Measurements from ENCODE around the gene HOXA3.

The HOXA3 gene

DNA sequence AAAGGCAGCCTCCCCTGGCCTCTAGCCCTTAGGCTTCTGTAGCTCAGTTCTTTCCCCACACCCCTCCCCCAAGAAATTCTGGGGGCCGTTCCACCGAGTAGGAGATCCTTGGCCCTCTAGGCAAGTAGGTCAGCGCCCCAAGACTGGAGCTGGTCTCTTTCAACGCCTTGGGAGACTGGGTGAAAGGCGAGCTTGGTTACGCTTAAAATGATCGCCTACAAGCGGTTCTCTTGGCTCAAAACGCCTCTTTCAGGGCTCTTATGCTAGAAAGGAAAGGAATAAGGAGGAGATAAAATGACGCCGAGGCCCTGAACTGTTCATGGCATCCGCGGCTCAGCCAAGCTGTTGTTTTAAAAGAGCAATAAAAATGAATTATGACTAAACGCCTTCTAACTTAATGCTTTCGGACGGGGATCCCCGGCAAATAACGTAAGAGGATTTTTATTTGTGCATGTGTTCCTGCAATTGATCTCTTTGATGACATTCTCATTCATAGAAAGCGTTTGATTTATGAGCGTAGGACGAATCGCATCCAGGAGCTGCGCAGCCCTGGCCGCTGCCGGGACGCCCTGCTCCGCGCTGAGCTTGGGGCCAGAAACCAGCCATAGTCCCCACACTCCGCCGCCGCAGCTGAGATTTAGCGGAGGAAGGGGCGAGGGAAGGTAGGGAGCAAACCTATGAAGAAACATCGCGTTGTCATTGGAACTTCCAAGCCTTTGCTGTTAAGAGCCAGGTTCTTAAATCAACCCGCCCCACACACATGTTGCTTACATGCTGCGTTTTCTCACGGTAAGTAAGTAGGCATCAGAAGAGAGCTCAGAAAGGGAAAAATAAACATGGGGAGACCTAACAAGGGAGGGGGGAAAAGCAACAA, 53.6 kb downstream of the HOXA3 start:
- peak; percentile 52 for DNase-seq

DNA sequence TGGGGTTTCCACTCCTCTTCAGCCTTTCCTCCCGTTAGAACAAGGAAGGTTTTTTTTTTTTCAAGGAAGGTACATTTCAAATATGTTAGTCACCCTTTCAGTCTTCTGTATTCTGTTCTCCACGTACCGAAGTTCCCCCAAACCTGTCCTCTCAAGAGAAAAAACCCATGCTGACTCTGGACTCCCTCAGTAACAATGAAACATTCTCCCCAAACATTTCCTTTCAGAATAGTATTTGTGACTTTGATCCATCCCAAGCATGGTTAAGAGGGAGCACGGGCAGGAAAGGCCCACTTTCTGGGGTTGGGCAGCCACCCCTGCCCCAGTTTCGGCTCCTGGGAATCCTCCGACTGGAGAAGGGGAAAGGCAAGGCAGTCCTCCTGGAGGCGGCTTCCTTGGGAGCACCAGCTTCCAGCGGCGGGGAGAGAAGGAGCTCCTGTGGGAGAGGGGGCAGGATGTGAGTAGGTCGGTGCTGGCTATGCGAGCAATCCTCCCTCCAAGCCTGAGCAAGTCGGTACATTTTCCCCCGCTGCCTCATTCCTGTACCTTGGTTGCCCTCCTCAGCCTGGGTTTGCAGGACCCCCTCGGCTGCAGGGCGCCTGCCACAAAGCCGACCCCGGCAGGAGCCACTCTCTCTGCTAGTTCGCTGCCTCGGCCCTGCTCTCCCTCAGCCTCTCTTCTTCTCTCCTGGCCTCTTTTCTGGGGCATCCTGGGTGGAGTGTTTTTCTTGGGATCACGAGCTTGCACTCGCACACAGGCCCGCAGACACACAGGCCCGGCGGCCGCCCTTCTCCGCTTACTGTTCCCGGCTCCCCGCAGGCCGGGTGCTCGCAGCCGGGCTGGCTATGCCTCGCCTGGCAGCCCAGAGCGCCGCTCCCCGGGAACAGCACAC, 54.5 kb downstream of the HOXA3 start:
- no peak for DNase-seq

DNA sequence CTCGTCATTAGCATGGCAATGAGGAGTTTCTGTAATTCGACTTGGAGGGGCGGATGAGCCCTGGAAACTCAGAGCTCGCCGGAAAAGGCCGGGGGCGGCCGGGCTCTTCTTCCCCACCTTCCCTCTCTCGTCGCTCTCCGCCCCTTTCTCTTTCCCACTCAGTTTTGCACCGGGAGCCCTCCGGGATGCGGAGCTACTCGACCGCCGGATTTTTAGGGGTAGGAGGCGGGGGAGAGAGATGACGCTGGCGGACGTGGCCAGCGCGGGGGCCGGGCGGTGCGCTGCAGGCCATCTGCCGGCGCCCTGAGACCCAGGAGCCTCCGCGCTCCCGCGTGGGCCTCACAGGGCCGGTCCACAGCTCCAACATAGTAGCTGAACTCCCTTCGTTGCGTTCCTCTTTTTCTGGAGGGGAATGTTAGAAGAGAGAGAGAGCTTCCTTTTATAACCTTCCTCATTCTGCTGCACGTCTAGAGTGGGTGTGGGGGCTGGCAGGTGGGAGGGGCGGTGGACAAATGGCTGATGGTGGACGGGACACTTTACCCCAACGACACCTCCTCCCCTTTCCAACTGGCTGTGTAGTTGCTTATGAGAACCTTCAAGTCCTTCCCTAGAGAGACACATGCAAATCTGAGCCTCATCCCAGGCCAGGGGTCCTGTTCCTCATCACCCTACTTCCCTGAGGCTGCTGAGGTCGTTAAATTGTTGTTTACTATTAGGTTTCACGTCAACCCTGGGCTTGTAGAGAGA, 55.4 kb downstream of the HOXA3 start:
- DNase-seq: no peak

DNA sequence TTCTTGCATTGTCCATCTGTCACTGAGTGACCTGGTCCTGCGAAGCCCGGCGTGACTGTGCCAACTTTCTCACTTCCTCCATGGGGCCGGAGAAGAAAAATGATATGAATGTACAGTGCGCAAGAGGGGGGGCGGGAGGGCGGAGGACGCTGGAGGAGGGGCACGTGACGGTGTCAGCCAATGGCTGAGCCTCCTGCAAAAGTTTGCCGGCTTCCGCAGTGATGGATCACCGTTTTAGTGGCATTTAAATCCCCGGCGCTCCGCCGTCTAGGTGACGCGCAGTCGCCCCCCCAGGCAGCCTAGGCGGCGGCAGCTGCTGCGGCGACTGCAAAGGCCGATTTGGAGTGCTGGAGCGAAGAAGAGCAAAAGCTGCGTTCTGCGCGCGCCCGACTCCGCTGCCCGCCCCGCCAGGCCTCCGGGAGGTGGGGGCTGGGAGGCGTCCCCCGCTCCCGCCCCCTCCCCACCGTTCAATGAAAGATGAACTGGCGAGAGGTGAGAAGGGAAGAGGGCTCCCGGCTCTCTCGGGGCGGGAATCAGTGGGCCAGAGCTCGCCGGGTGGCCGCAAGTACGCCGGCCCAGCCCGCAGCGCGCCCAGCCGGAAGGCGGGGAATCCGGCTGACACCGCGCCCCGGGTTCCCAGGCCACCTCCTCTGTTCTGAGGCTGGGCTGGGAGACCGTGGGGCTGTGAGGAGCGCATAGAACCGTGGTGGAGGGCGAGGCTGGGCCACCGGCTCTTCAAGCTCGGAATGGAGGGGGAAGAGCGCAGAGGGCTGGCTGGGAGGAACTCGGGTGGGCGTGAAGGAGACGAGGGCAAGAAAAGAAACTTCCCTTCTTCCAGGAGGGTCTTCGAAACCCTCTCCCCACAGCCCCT, 56.3 kb downstream of the HOXA3 start, which contains the start of gene HOXA1:
Gene HOXA1, minus strand, starts transcription at position 104 of the 871 bp plus-strand sequence. Its CDS starts 88 bp downstream, at position 16.
- peak; percentile 88 for DNase-seq

DNA sequence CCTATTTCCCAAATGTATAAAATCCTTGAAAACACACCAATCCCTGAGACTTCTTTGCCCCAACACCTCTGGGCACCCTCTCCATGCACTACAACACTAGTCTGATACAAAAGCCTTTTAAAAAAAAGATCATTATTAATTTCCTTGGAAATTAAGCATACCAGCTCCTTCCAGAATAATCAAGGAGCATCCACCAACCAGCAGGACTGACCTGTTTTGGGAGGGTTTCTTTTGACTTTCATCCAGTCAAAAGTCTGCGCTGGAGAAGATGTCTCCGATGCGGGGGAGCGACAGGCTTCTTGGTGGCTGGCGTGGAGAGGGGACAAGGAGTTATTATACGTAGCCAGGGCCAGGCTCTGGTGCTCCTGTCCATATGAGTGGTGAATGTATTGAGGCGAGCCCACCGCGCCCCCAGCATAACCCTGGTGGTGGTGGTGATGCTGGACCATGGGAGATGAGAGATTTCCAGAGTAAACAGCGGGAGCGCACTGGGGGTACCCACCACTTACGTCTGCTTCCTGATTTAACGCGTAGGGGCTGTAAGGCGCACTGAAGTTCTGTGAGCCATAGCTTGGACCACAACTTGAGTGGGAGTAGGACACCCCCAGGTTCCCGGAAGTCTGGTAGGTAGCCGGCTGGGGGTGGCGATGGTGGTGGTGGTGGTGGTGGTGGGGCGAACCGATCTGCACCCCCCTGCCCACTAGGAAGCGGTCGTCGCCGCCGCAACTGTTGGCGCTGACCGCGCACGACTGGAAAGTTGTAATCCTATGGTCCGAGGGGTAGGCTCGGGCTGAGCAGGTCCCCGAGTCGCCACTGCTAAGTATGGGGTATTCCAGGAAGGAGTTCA, 57.1 kb downstream of the HOXA3 start:
- no peak for DNase-seq

GRCh38 chr7:27094304-27095049, 57.9 kb downstream of the HOXA3 start:
- DNase-seq: no peak

GRCh38 chr7:27093184-27093895, 59.0 kb downstream of the HOXA3 start:
- no peak for DNase-seq

DNA sequence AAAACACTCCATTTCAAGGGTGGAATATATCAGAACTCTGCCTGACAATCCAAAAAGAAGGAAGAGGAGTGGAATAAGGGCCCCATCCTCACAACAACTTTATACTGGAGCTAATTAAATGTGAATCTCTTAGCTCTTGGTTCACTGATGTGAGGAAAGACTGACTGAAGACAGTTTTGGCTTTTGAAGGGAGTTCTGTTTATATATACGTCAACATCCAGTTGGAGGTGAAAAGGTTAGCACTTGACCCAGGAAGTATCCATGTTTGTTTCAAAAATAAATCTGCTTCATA, 59.6 kb downstream of the HOXA3 start:
- no peak for DNase-seq

DNA sequence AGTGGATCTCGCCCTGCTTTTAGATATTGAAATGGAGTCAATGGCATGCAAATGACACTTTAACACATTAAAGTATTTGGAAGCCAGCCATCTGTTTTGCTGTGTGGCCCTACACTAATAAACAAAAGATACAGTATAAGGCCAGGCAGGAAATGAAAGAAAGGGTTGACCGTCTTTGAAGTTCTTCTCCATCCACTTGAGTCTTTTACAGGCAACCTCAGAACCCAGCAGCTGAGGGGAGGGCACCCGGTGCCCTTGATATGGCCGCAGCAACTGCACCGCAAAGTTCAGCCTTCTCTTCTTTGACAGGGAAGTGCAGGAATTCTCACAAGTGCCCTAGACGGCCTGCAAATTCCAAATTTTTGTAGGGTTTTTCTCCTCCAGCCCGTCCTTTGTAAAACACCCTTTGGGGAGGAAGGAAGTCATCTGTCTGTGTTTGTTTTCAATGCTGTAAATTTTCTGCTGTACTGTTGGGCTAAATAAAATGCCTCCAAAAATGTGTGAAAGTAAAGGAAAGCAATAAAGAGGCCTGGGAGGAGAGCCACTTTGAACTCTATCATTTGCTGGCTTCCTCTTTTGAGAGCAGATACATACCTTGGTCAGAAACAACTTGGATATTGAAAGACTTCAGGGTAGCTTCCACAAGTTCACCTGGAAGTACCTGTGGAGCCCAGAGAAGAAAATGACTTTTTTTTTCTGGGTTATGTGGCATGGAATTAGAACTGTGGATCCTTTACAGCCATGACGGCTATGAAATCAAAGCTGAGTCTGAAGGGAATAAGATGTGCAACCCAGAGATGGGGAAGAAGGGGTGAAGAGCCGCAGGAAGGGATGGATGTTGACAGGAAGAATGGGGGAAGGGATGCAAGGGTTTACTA, 60.2 kb downstream of the HOXA3 start:
- peak; percentile 35 for DNase-seq

DNA sequence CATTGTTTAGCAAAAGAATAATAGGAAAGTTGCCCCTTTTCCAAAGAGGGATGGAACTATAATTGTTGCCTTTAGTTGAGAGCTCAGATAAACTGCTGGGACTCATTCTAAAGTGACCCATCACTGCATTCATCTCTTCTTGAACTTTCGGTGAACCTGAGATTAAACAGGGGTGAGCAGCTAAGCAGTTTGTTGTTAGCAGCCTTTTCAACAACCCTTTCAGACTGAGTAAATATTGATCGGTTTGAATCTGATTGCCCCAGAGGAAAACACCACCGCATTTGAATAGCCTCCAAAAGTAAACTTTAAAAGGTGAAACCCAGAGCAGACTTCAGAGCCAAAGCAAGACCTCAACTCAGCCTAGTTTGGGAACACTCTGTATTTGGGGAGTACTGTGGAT, 61.3 kb downstream of the HOXA3 start:
- DNase-seq: peak; percentile 45

DNA sequence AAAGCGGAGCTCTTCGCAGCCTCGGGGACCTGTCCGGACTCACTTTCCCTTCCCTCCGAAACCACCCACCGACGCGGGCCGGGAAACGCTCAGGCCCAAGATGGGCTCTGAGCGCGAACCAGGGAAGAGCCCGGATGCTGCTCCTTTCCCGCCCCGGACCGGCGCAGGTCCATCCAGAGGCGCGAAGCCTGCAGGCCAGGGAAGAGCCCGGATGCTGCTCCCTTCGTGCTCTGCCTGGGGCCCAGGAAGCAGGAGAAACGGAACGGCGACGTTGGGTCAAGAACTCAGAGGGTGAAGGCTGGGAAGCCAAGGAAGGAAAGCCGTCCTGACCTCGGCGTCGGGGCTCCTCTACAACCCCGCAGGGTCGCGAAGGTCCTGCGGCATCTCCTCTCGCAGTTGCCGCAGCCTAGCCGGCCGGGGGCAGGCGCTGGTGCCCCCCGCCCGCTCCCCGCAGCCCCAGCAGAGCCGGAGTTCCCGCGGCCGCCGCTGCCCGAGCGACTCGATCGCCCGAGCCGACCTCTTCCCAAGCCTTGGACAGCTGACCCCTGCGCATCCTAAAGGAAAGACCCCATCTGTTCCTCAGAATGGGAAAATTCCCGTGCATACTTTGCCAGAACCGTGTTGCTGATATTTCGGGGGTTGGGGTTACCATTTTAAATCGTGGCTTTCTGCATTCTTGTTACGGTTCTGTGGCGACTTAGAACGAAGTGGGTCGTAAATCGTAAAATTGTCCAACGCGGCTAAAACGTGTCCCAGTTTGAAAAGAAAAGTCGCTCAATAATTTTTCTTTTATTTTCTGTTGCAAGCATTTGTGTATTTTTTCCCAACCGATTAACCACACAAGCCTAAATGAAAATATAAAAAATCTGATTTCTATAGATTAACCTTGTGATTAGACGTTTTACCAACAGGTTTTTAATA, 64.1 kb downstream of the HOXA3 start:
- DNase-seq: no peak

GRCh38 chr7:27083646-27084045, 68.7 kb downstream of the HOXA3 start:
- no peak for DNase-seq

DNA sequence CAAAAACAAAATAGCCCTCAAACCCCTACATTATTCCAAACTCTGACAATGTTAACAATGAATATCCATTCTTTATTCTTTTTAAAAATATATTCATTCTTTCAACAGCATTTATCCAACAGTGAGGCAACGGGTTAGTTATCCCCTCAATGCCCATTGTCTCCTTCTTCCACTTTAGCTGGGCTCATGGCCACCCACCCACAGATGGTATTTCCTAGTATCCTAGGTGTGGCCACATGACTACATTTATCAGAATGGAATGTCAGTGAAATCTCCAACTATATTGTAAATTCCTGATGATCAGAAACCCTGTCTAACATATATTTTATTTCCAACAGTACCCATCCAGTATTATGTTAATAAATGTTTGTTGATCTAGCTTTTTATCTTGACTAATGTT, 70.2 kb downstream of the HOXA3 start:
- no peak for DNase-seq

DNA sequence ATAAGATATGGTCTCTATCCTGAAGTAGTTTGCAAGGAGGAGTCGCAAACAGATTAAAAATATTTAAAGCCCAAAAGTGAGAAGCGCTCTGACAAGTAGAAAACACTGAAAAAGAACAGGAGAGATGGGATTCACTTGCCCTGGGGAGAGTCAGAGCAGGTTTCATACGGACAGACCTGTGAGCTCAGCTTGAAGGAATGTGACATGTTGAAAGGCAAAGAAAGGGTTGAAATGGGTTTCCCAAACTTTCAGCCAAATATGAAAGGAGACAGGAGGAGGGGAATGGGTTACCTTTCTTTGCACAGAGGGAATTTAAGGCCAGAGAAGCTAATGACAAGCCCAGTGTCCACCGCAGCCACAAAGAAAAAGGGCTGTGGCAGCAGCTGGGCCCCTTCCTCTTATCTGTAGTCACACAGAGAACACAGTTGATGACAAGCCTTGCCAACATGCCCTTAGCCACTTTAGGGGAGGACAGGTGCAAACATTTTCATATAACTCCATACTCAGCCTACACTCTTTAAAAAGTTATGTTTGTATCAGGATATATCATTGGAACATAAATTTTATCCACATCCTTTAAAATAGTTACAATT, 71.4 kb downstream of the HOXA3 start:
- DNase-seq: no peak

DNA sequence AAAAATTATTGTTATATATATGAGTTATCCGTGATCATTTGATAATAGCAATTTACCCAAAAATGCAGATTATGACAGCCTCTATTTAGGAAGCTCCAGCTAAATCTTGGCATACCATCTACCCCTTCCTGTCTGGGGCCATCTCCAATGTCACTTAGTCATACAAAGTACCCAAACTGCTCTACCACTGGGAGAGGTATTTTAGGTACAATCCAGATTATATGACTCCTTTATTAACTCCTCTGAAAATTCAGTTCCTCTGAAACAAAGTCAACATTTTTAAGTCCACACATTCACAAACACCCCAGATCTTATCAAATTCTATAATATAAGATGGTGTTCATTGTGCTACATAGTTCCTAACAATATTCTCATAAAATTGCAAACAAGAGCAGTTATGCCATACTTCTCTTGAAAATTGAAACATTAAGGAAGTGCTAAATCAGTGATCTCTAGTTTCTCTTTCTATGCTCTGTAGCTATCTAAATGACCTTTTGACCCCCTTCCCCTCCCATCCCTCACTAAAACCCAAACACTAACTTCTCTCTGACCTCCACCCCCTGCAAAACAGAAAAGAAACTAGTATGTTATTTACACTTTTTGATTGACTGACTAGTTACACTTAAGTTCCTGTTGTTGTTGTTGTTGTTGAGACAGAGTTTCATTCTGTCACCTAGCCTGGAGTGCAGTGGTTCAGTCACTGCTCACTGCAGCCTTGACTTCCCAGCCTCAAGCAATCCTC, 73.0 kb downstream of the HOXA3 start:
- DNase-seq: no peak

DNA sequence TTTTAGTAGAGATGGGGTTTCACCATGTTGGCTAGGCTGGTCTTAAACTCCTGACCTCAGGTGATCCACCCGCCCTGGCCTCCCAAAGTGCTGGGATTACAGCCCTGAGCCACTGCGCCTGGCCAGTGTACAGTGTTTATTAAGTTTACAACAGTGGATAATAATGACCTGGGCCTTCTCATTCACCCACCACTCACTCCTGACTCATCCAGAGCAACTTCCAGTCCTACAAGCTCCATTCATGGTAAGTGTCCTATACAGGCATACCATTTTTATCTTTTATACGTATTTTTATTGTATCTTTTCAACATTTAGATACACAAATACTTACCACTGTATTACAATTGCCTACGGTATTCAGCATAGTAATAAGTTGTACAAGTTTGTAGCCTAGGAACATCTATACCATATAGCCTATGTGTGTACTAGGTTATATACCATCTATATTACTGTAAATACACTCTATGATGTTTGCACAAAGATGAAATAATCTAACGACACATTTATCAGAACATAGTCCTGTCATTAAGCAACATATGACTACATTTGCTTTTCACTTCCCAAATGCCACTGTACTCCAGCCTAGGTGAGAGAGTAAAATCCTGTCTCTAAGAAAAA, 73.7 kb downstream of the HOXA3 start:
- DNase-seq: no peak

Measured in DMS79 treated with DMSO at 0.1 percent for 48 hours (cell line).